ENCODE data around the gene ADSL. TPM values are rescaled to one million over a fixed set of nuclear protein-coding genes. Genes with fewer than 3 reads are reported as not detected.

ADSL gene
- polyA plus RNA-seq, 1 donor: 83.9 TPM

DNA sequence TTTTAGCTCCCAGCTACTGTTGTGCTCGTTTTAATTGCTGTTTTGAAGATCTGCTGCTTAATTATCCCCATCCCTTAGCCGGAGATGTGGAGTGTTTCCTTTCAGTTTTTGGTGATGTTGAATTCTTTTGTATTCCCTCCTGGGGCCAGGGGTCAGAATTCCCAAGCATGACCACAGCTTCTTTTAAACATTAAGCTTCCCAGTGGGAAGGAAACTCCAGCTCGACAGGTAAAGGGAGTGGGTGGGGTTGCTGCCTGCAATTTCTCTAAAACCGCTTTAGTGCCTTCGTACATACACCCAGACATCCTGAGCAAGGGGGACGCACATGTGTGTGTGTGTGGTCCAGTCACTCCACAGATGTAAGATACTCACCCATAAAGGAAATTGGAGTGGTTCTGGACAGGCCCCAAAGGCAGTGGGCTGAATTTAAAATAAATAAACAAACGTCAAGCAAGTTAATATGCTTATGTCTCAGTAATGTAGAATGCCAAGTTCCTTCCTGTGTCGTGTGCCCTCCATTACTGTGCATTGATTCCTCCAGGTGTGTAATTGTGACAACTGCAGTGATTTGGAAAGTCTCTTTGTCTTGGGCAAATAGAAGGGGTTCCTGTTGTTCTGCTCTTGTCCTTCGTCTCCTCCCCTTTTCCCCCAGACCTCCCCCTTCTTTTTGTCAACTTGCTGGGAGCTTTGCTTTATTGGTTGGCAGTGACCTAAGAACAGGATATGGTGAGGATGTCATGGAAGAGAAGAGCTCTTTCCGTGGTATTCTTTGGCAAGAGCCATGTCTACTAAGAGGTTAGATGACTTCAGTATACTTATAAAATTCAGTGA lies 19.2 kb upstream of the ADSL start:
- H3K27ac ChIP-seq (ENCODE audit: low read length): no peak overlapping the region
- H3K27me3 ChIP-seq (ENCODE audit: control insufficient read depth, insufficient read depth, low read length): no peaks in the 10 kb centered on the region
- no peak overlapping the region for H3K4me3 ChIP-seq (ENCODE audit: low read length)
- no CpG with 5 or more reads among the region's 10 CpGs for WGBS (ENCODE audit: insufficient coverage, low lambda C conversion rate)
- no peaks in the 10 kb centered on the region for H3K4me1 ChIP-seq (ENCODE audit: control insufficient read depth, insufficient read depth, low read length)
- H3K9me3 ChIP-seq (ENCODE audit: control insufficient read depth, low read depth, low read length): no peaks in the 10 kb centered on the region
- H3K36me3 ChIP-seq (ENCODE audit: control insufficient read depth, insufficient read depth, low read length): peaks cover 26% of the 10 kb centered on the region
- DNase-seq: peak in 1 of 2 donors; percentile 26

DNA sequence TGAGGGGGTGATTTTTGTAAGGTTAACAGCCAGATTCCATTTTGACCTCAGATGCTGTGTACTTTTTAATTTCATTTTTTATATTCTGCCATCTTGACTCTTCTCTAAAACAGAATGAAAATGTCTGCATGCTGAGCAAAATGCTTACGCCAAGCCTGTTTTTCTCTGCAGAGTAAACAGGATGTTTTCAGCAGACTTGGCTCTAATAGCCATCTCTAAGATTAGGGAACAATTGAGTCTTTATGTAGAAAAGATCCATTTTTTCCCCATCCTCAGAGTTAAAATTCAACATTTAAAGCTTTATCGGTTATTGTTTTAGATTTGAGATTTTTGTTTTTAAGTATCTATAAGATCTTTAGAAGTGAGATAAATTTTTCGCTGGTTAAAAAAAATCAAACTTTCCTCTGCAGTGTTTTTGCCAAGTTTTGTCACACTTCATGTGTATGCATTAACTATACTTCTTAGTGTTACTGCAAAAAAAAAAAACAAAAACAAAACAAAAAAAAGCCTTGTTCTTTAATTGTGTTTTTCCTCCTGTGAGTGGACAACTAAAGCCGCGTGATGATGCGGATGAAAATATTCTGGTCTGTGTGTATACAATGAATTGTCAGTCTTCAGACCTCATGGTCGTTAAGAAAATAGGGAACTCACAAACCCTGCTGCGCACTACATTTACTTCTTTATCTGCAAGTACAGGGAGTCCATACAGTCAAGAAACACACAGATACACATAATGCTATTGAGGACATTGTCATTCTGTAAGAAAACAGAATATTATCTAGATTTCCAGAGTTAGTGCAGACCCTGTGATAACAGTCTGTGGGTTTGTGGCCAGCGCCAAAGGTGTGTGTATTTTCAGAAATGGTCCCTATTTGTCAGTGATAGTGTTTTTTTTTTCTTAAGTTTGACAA lies 17.5 kb upstream of the ADSL start:
- H3K27ac ChIP-seq (ENCODE audit: low read length): no peak overlapping the region
- WGBS (ENCODE audit: insufficient coverage, low lambda C conversion rate): 82% methylated on average over 6 of the region's 9 CpGs

DNA sequence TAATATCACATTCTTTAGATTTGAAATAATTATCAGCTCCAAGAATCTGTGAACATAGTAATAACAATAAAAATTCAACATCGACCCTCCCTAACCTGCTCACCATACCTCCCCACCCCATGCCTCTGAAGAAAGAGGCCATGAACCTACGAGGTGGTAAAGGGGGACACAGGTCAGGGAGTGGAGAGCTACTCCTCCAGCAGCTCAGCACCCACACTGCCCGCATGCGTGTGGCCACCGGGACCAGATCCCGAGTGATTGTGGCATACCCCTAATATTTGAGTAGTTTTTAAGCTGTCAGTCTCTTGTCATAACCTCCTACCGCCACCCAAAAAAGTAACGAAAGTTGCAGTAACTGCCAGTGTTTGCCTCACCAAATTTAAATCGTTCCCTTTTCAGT lies 16.8 kb upstream of the ADSL start:
- no peaks in the 10 kb centered on the region for H3K27me3 ChIP-seq (ENCODE audit: control insufficient read depth, insufficient read depth, low read length)
- no peaks in the 10 kb centered on the region for H3K4me1 ChIP-seq (ENCODE audit: control insufficient read depth, insufficient read depth, low read length)
- peaks cover 21% of the 10 kb centered on the region for H3K36me3 ChIP-seq (ENCODE audit: control insufficient read depth, insufficient read depth, low read length)
- H3K9me3 ChIP-seq (ENCODE audit: control insufficient read depth, low read depth, low read length): no peaks in the 10 kb centered on the region
- H3K4me3 ChIP-seq (ENCODE audit: low read length): no peak overlapping the region
- 97% methylated on average over 6 of the region's 9 CpGs for WGBS (ENCODE audit: insufficient coverage, low lambda C conversion rate)
- DNase-seq: no peak
- H3K27ac ChIP-seq (ENCODE audit: low read length): no peak overlapping the region

More for the DNA sequence above, 17.5 kb upstream of the ADSL start:
- no peak for DNase-seq
- Histone ChIP-seq H3K4me3 (ENCODE audit: low read length) (no peak overlapping the region), H3K4me1 (ENCODE audit: control insufficient read depth, insufficient read depth, low read length) (no peaks in the 10 kb centered on the region), H3K36me3 (ENCODE audit: control insufficient read depth, insufficient read depth, low read length) (peaks cover 21% of the 10 kb centered on the region), H3K9me3 (ENCODE audit: control insufficient read depth, low read depth, low read length) (no peaks in the 10 kb centered on the region), H3K27me3 (ENCODE audit: control insufficient read depth, insufficient read depth, low read length) (no peaks in the 10 kb centered on the region)

DNA sequence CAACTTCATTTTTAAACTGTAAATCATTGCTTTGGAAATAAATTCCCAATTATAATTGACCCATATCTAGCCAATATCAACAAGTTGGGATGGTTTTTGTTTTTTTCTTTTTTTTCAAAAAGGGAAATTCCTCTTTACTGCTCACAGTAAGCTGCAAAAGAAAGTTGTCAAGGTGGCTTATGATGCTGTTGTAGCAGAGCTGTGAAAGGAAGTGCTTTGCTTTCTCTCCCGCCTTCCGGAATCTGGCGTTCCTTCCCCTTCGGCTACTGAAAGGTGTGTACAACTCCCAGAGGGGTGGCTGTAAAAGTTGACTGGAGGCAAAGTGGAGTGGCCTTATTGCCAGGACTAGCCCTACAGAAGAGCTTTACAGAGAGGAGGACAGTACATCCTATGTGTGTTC lies 16.2 kb upstream of the ADSL start:
- Histone ChIP-seq H3K27me3 (ENCODE audit: control insufficient read depth, insufficient read depth, low read length) (no peaks in the 10 kb centered on the region), H3K4me3 (ENCODE audit: low read length) (no peak overlapping the region), H3K9me3 (ENCODE audit: control insufficient read depth, low read depth, low read length) (no peaks in the 10 kb centered on the region), H3K36me3 (ENCODE audit: control insufficient read depth, insufficient read depth, low read length) (peaks cover 19% of the 10 kb centered on the region), H3K27ac (ENCODE audit: low read length) (no peak overlapping the region), H3K4me1 (ENCODE audit: control insufficient read depth, insufficient read depth, low read length) (no peaks in the 10 kb centered on the region)
- no peak for DNase-seq
- no CpG with 5 or more reads among the region's 4 CpGs for WGBS (ENCODE audit: insufficient coverage, low lambda C conversion rate)

GRCh38 chr22:40330615-40331014 lies 15.7 kb upstream of the ADSL start:
- H3K4me1 ChIP-seq (ENCODE audit: control insufficient read depth, insufficient read depth, low read length): no peaks in the 10 kb centered on the region
- no CpG with 5 or more reads among the region's 10 CpGs for WGBS (ENCODE audit: insufficient coverage, low lambda C conversion rate)
- no peak overlapping the region for H3K27ac ChIP-seq (ENCODE audit: low read length)
- no peaks in the 10 kb centered on the region for H3K27me3 ChIP-seq (ENCODE audit: control insufficient read depth, insufficient read depth, low read length)
- no peak for DNase-seq
- no peaks in the 10 kb centered on the region for H3K9me3 ChIP-seq (ENCODE audit: control insufficient read depth, low read depth, low read length)
- no peak overlapping the region for H3K4me3 ChIP-seq (ENCODE audit: low read length)
- peaks cover 15% of the 10 kb centered on the region for H3K36me3 ChIP-seq (ENCODE audit: control insufficient read depth, insufficient read depth, low read length)

DNA sequence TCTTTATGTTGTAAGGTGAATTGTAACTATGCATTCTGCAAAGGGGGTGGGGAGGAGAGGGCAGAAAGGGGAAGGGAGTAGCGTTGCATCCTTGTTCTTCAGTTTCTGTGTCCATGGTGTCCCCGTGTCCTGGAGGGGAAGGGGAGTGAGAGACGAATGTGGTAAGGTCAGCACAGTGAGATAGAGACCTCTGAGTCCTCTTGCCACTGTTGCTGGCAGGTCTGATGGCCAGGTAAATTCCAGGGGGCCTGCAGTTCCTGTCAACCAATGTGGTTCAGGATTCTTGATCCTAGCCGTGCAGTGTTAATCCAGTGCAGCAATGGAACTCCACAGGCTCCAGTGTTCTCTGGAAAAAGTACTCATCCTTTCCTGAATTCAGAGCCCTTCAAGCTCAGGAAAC lies 14.6 kb upstream of the ADSL start:
- no peaks in the 10 kb centered on the region for H3K9me3 ChIP-seq (ENCODE audit: control insufficient read depth, low read depth, low read length)
- H3K4me3 ChIP-seq (ENCODE audit: low read length): no peak overlapping the region
- no peaks in the 10 kb centered on the region for H3K27me3 ChIP-seq (ENCODE audit: control insufficient read depth, insufficient read depth, low read length)
- WGBS (ENCODE audit: insufficient coverage, low lambda C conversion rate): no CpG with 5 or more reads among the region's 4 CpGs
- no peak for DNase-seq
- H3K4me1 ChIP-seq (ENCODE audit: control insufficient read depth, insufficient read depth, low read length): no peaks in the 10 kb centered on the region
- peaks cover 14% of the 10 kb centered on the region for H3K36me3 ChIP-seq (ENCODE audit: control insufficient read depth, insufficient read depth, low read length)
- no peak overlapping the region for H3K27ac ChIP-seq (ENCODE audit: low read length)

DNA sequence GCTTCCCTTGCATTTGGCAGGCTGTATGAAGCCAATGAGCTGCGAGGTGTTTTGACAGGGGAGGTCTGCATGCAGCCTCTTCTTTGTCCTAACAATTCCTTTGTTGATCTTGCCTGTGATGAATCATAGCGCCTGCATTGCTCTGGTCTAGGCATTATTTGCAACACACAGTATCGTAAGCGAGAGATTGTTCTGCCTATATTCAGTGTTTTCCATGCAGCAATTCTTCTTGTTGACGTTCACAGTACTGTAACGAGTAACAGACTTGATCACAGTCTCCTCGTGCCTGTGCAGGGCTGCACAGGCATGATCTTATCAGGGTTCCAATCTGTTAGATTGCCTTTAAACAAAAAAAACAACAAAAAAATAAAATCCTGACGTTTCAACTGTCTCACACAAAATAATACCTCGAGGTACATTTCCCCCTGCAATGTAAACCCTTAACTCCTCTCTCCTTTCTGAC lies 13.9 kb upstream of the ADSL start:
- DNase-seq: no peak
- Histone ChIP-seq H3K9me3 (ENCODE audit: control insufficient read depth, low read depth, low read length) (no peaks in the 10 kb centered on the region), H3K36me3 (ENCODE audit: control insufficient read depth, insufficient read depth, low read length) (peaks cover 14% of the 10 kb centered on the region), H3K27me3 (ENCODE audit: control insufficient read depth, insufficient read depth, low read length) (no peaks in the 10 kb centered on the region), H3K27ac (ENCODE audit: low read length) (no peak overlapping the region), H3K4me3 (ENCODE audit: low read length) (no peak overlapping the region), H3K4me1 (ENCODE audit: control insufficient read depth, insufficient read depth, low read length) (no peaks in the 10 kb centered on the region)
- 83% methylated on average over 4 of the region's 9 CpGs for WGBS (ENCODE audit: insufficient coverage, low lambda C conversion rate)

GRCh38 chr22:40334060-40334459 lies 12.2 kb upstream of the ADSL start:
- Histone ChIP-seq H3K4me3 (ENCODE audit: low read length) (no peak overlapping the region), H3K27me3 (ENCODE audit: control insufficient read depth, insufficient read depth, low read length) (no peaks in the 10 kb centered on the region), H3K27ac (ENCODE audit: low read length) (no peak overlapping the region), H3K36me3 (ENCODE audit: control insufficient read depth, insufficient read depth, low read length) (peaks cover 14% of the 10 kb centered on the region), H3K9me3 (ENCODE audit: control insufficient read depth, low read depth, low read length) (no peaks in the 10 kb centered on the region), H3K4me1 (ENCODE audit: control insufficient read depth, insufficient read depth, low read length) (no peaks in the 10 kb centered on the region)
- WGBS (ENCODE audit: insufficient coverage, low lambda C conversion rate): no CpG with 5 or more reads among the region's 2 CpGs
- DNase-seq: no peak

DNA sequence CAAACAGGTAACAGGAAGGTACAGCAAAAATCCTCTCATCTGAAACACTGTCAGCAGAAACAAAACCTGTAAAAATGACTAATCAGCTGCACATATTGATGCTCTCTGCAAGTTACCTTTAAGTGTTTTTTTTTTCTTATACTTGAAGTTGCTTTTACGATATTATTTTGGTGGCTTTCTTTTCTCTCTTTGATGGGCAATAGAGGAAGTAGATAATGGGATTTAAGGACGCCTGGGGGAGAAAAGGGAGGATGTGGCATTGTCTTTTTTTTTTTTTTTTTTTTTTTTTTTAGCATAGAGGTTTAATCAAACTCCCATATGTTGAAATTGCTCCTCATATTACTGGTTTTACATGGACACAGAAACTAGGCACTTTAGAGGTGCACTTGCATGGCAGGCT lies 11.4 kb upstream of the ADSL start:
- H3K9me3 ChIP-seq (ENCODE audit: control insufficient read depth, low read depth, low read length): no peaks in the 10 kb centered on the region
- peaks cover 11% of the 10 kb centered on the region for H3K36me3 ChIP-seq (ENCODE audit: control insufficient read depth, insufficient read depth, low read length)
- H3K27me3 ChIP-seq (ENCODE audit: control insufficient read depth, insufficient read depth, low read length): no peaks in the 10 kb centered on the region
- no peak overlapping the region for H3K4me3 ChIP-seq (ENCODE audit: low read length)
- no peaks in the 10 kb centered on the region for H3K4me1 ChIP-seq (ENCODE audit: control insufficient read depth, insufficient read depth, low read length)
- no peak for DNase-seq
- WGBS (ENCODE audit: insufficient coverage, low lambda C conversion rate): 100% methylated on average over 1 of the region's 2 CpGs
- H3K27ac ChIP-seq (ENCODE audit: low read length): no peak overlapping the region

- no peaks in the 10 kb centered on the region for H3K27me3 ChIP-seq (ENCODE audit: control insufficient read depth, insufficient read depth, low read length)
- 88% methylated on average over 2 of the region's 2 CpGs for WGBS (ENCODE audit: insufficient coverage, low lambda C conversion rate)
- H3K36me3 ChIP-seq (ENCODE audit: control insufficient read depth, insufficient read depth, low read length): peaks cover 8% of the 10 kb centered on the region
- no peak overlapping the region for H3K4me3 ChIP-seq (ENCODE audit: low read length)
- no peak overlapping the region for H3K27ac ChIP-seq (ENCODE audit: low read length)
- no peak for DNase-seq
- H3K4me1 ChIP-seq (ENCODE audit: control insufficient read depth, insufficient read depth, low read length): no peaks in the 10 kb centered on the region
- no peaks in the 10 kb centered on the region for H3K9me3 ChIP-seq (ENCODE audit: control insufficient read depth, low read depth, low read length)
These were observed 10.9 kb upstream of the ADSL start for GRCh38 chr22:40335358-40335757.
